Subcutaneous adipose tissue (tissue), 4 donors: Measurements from ENCODE around the gene TUBGCP6. TPM values are rescaled to one million over a fixed set of nuclear protein-coding genes. Genes with fewer than 3 reads are reported as not detected.

Experiments
- total RNA-seq, 4 donors: library from RNA; depleted of rRNA; stranded (reverse); fragments of >200 nt; gene quantifications; one replicate each; pipeline ENCODE4 v1.1.0, GENCODE V29; 2016
- TF ChIP-seq, protein P1 (sequence below): fragments of 450-650 bp; IDR thresholded peaks from one replicate; pipeline ENCODE4 v1.5.1; 2016; ENCODE audit warnings: low read depth, mild to moderate bottlenecking, control low read depth, antibody characterized with exemption, moderate library complexity

Gene TUBGCP6
- total RNA-seq, 4 donors from 2014 or later, result 21.1 to 60.3 (median 25.6) TPM

GRCh38 chr22:50256258-50256862 lies 11.5 kb upstream of the TUBGCP6 start:
- TF ChIP-seq, protein P1, sequence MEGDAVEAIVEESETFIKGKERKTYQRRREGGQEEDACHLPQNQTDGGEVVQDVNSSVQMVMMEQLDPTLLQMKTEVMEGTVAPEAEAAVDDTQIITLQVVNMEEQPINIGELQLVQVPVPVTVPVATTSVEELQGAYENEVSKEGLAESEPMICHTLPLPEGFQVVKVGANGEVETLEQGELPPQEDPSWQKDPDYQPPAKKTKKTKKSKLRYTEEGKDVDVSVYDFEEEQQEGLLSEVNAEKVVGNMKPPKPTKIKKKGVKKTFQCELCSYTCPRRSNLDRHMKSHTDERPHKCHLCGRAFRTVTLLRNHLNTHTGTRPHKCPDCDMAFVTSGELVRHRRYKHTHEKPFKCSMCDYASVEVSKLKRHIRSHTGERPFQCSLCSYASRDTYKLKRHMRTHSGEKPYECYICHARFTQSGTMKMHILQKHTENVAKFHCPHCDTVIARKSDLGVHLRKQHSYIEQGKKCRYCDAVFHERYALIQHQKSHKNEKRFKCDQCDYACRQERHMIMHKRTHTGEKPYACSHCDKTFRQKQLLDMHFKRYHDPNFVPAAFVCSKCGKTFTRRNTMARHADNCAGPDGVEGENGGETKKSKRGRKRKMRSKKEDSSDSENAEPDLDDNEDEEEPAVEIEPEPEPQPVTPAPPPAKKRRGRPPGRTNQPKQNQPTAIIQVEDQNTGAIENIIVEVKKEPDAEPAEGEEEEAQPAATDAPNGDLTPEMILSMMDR, result no peak

DNA sequence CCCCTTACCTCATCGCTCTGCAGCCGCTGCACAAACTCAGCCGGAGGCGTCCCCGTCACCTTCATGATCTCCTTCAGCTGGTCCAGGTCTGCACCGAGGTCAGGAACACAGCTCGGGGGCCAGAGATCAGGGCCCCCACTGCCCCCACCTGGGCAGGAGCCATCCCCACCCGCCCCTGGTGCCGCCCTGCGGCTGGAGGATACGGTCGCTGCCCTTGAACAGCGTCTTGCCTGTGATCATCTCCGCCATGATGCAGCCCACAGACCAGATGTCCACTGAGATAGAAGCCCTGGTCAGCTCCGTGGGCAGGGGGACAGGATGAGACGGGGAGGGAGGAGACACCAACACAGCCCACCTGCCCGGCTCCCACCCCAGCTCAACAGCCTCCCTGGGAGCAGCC lies 10.8 kb upstream of the TUBGCP6 start:
- TF ChIP-seq, protein P1, result no peak

DNA sequence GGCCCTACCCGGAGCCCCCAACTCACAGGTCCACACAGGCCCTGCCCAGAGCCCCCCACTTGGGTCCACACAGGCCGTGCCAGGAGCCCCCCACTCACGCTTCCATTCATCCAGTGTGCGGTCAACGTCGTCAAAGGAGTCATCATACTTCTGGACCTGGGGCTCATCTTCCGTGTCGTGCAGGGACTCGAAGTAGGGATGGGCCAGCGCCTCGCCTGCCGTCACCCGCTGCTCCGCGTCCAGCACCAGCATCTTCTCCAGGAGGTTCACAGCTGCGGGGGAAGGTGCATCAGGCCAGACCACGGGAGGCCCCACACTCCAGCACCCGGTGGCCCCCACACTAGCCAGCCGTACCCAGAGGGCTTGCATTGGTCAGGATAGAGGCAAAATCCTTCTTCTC lies 10.3 kb upstream of the TUBGCP6 start:
- TF ChIP-seq, protein P1, result no peak

DNA sequence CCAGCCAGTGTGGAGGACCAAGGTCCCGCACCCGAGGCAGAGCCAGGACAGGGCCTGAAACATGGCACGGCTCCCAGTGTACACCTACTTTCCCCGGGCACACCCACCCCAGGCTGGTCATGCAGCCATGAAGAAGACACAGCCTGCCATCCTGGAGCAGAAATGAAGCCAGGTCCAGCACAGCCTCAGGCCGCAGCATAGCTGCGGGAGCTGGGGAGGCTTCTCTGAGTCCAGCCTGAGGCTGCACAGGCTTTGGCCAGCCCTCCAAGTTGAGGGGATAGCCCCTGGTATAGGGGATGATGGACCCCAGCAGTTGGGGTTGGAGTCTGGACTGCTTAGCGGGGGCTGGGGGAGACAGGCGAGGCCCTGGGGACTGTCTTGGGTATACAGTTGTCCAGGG lies 9.1 kb upstream of the TUBGCP6 start:
- TF ChIP-seq, protein P1, result no peak

DNA sequence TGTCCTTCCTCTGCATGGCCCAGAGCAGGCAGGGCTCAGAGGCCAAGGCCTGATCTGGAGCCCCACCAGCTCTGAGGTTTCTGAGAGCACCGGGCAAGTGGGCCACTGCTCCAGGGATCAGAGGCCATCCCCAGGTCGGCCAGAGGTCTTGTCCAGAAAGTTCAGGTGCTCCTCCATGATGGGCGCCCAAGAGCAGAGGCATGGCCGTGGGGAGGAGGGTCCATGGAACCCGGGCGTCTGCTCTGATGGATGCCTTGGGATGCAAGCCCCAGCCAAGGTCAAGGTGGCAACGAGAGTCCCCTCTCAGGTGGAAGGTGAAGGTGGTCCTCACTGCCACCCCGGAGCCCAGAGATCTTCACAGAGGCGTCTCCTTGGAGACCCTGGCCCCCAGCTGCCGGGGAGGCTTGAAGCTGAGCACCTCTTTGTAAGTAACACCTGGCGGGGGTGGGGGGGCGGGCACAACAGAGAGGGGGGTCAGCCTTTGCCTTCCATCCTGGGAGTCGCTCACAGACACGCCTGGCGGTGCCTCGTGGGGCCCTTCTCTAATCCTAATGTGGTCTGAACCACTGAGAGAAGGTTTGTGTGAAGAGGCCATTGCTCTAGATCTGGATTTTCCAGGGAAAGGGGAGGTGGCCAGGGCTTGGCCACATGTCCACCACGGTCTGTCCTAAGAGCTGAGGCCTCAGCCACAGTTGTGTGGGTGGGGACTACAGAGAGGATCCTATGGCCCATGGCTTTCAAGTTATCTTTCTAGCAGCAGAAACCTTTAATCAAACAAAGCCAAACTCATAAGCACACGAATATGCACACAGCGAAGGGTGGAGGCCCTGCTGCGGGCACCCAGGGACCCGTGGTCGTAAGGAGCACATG lies 8.5 kb upstream of the TUBGCP6 start:
- TF ChIP-seq, protein P1, result no peak

GRCh38 chr22:50252082-50253045 lies 7.5 kb upstream of the TUBGCP6 start:
- TF ChIP-seq, protein P1, result no peak
